HCT116 (cell line): ENCODE measurements around the gene CREBRF. TPM values are rescaled to one million over a fixed set of nuclear protein-coding genes. Genes with fewer than 3 reads are reported as not detected.

Experiments
- ATAC-seq: fragments of 200-7000 bp; cut with Tn5 transposase; 2 replicates; pipeline ENCODE4 v1.9.1; 2020; ENCODE audit warnings: mild to moderate bottlenecking, moderate library complexity
- BruUV-seq: library from RNA; stranded (reverse); fragments of 400-500 nt; replicated peaks from 2 replicates; lab custom pipeline; 2021; lab: Mats Ljungman, UMichigan
- CTCF ChIA-PET: fragments of 300-600 bp; sonication (Branson Sonifier 250); formaldehyde crosslinking; loops from one replicate; lab custom pipeline; 2021; ENCODE audit warnings: antibody characterized with exemption; lab: Charles Lee
- POLR2A ChIA-PET: fragments of 300-600, 350-600 bp; sonication (Branson Sonifier 250); formaldehyde crosslinking; loops from one replicate; lab custom pipeline; 2021; ENCODE audit warnings: antibody characterized with exemption; lab: Charles Lee
- RAD21 ChIA-PET, 2 experiments: fragments of 300-600 bp; sonication (Branson Sonifier 250); formaldehyde crosslinking; loops; one replicate each; lab custom pipeline; 2023; ENCODE audit warnings: low total read pairs in 2 of 2; ENCODE audit not compliant: uncharacterized antibody in 2 of 2, unreplicated experiment in 2 of 2, low non-redundant PET in 1 of 2; lab: Charles Lee
- DNase-seq: peaks from one replicate; pipeline ENCODE4 v3.0.0-alpha.2; 2010; ENCODE audit warnings: low read depth, low spot score
- H2AFZ ChIP-seq: fragments of 200-600 bp; shearing (Covaris generic), sonication (generic); 2 replicates; pipeline ENCODE4 v1.6.1; 2017; ENCODE audit warnings: low read depth, mixed run types, mixed read lengths, antibody characterized with exemption, low read length; ENCODE audit not compliant: poor library complexity, severe bottlenecking
- H3K27ac ChIP-seq: 2 replicates; pipeline ENCODE4 v1.5.1; 2012; ENCODE audit warnings: low read depth, low read length
- H3K27me3 ChIP-seq: fragments of 200-600 bp; sonication (generic); 2 replicates; pipeline ENCODE4 v1.6.1; 2016; ENCODE audit warnings: mixed run types, low read length, mixed read lengths; ENCODE audit not compliant: insufficient read depth
- H3K36me3 ChIP-seq, 2 experiments: fragments of 200-500 bp in 1 of 2; fragments of 200-600 bp in 1 of 2; sonication (Bioruptor generic) in 1 of 2; sonication (generic) in 1 of 2; 2 replicates each; pipeline versions ENCODE4 v1.5.1 to v1.6.1; 2014 to 2016; ENCODE audit warnings: low read length in 2 of 2, inconsistent platforms in 1 of 2, mixed read lengths in 1 of 2, mixed run types in 1 of 2; ENCODE audit not compliant: insufficient read depth in 2 of 2, control insufficient read depth in 1 of 2
- H3K4me1 ChIP-seq, 2 experiments: fragments of 200-600 bp in 1 of 2; sonication (generic) in 1 of 2; 2 replicates each; pipeline versions ENCODE4 v1.5.1 to v1.6.1; 2012 to 2017; ENCODE audit warnings: low read length in 2 of 2, inconsistent platforms in 1 of 2, mild to moderate bottlenecking in 1 of 2, mixed read lengths in 1 of 2, mixed run types in 1 of 2, moderate library complexity in 1 of 2; ENCODE audit not compliant: insufficient read depth in 2 of 2, control insufficient read depth in 1 of 2
- H3K4me2 ChIP-seq: fragments of 200-600 bp; sonication (generic); 2 replicates; pipeline ENCODE4 v1.6.1; 2017; ENCODE audit warnings: mixed run types, low read length, mixed read lengths
- H3K4me3 ChIP-seq, 2 experiments: fragments of 200-600 bp in 1 of 2; sonication (generic) in 1 of 2; replicated peaks in 1 of 2; 2 replicates each; pipeline ENCODE4 v1.5.1; 2011 to 2016; ENCODE audit warnings: low read length in 2 of 2, control low read depth in 1 of 2, low read depth in 1 of 2, mild to moderate bottlenecking in 1 of 2, mixed read lengths in 1 of 2, mixed run types in 1 of 2
- H3K79me2 ChIP-seq: fragments of 200-600 bp; sonication (generic); 2 replicates; pipeline ENCODE4 v1.6.1; 2017; ENCODE audit warnings: mild to moderate bottlenecking, mixed run types, low read length, moderate library complexity, mixed read lengths; ENCODE audit not compliant: insufficient read depth
- H3K9ac ChIP-seq: fragments of 200-600 bp; sonication (generic); 2 replicates; pipeline ENCODE4 v1.6.1; 2016; ENCODE audit warnings: low read length, mixed read lengths
- H3K9me2 ChIP-seq: fragments of 200-600 bp; sonication (generic), shearing (Covaris generic); 2 replicates; pipeline ENCODE4 v1.6.1; 2017; ENCODE audit warnings: mixed run types, mild to moderate bottlenecking, moderate library complexity; ENCODE audit not compliant: insufficient read depth
- H3K9me3 ChIP-seq, 2 experiments: fragments of 200-500 bp in 1 of 2; fragments of 200-600 bp in 1 of 2; sonication (Bioruptor generic) in 1 of 2; sonication (generic) in 1 of 2; 2 replicates each; pipeline ENCODE4 v1.6.1; 2014 to 2017; ENCODE audit warnings: low read length in 2 of 2, mixed read lengths in 2 of 2, inconsistent platforms in 1 of 2, low read depth in 1 of 2, mild to moderate bottlenecking in 1 of 2, mixed run types in 1 of 2, moderate library complexity in 1 of 2; ENCODE audit not compliant: control insufficient read depth in 1 of 2, insufficient read depth in 1 of 2
- H4K20me1 ChIP-seq: fragments of 200-600 bp; sonication (generic), shearing (Covaris generic); 2 replicates; pipeline ENCODE4 v1.6.1; 2017; ENCODE audit warnings: mixed run types, mild to moderate bottlenecking, moderate library complexity; ENCODE audit not compliant: insufficient read depth
- CEBPB ChIP-seq: IDR thresholded peaks from 2 replicates; pipeline ENCODE4 v1.6.1; 2012; ENCODE audit warnings: low read depth
- CTCF ChIP-seq, 3 experiments: fragments of 200-600 bp in 1 of 3; sonication (generic) in 1 of 3; IDR thresholded peaks in 2 of 3; conservative IDR thresholded peaks in 1 of 3; 2 replicates each; pipeline ENCODE4 v1.5.1; 2012 to 2017; ENCODE audit warnings: low read depth in 2 of 3, low read length in 2 of 3, antibody characterized with exemption in 1 of 3, borderline replicate concordance in 1 of 3, control low read depth in 1 of 3, mild to moderate bottlenecking in 1 of 3, mixed read lengths in 1 of 3, mixed run types in 1 of 3, moderate library complexity in 1 of 3; ENCODE audit not compliant: insufficient read depth in 1 of 3
- EZH2 ChIP-seq: fragments of 200-600 bp; sonication (generic); IDR thresholded peaks from 2 replicates; pipeline ENCODE4 v1.6.1; 2017; ENCODE audit warnings: antibody characterized with exemption, mixed run types
- EZH2phosphoT487 ChIP-seq: fragments of 200-600 bp; IDR thresholded peaks from 2 replicates; pipeline ENCODE4 v1.6.1; 2018; ENCODE audit warnings: antibody characterized with exemption, borderline replicate concordance
- FOSL1 ChIP-seq: IDR thresholded peaks from 2 replicates; pipeline ENCODE4 v1.6.1; 2012; ENCODE audit warnings: low read depth
- JUND ChIP-seq: IDR thresholded peaks from 2 replicates; pipeline ENCODE4 v1.6.1; 2012
- POLR2A ChIP-seq: IDR thresholded peaks from 2 replicates; pipeline ENCODE4 v1.7.0; 2011; ENCODE audit warnings: borderline replicate concordance; ENCODE audit not compliant: insufficient read depth, insufficient read length; ENCODE audit errors: extremely low read depth
- RAD21 ChIP-seq: IDR thresholded peaks from 2 replicates; pipeline ENCODE4 v1.6.1; 2012; ENCODE audit warnings: low read depth, mild to moderate bottlenecking
- TCF7L2 ChIP-seq: IDR thresholded peaks from 2 replicates; pipeline ENCODE4 v1.7.0; 2011; ENCODE audit warnings: borderline replicate concordance, inconsistent platforms; ENCODE audit not compliant: insufficient read depth, insufficient read length; ENCODE audit errors: extremely low read depth
- YY1 ChIP-seq: IDR thresholded peaks from 2 replicates; pipeline ENCODE4 v1.6.1; 2011; ENCODE audit warnings: low read length, low read depth, moderate library complexity, mild to moderate bottlenecking; ENCODE audit not compliant: insufficient replicate concordance; ENCODE audit errors: extremely low read depth
- ZFX ChIP-seq: fragments of 450-650 bp; IDR thresholded peaks from 2 replicates; pipeline ENCODE4 v1.6.1; 2017
- intact Hi-C: fragments of 100-400 bp; cut with micrococcal nuclease; formaldehyde crosslinking; loops from 2 replicates; pipeline ENCODE4 v1.10.0; 2022
- total RNA-seq: library from RNA; stranded (reverse); gene quantifications from one replicate; pipeline ENCODE4 v1.2.1, GENCODE V29; 2021; ENCODE audit not compliant: unreplicated experiment

CREBRF gene
- total RNA-seq, 1 experiment from 2014 or later: 7.7 TPM

- CTCF ChIA-PET: no interaction called here
- RAD21 ChIA-PET: no interaction called here
- Histone ChIP-seq H3K9me2 (no peaks in the 10 kb centered on the region), H3K27ac (no peak overlapping the region)
- POLR2A ChIA-PET: no interaction called here
- TF ChIP-seq TCF7L2: no peak
- no peak for TF ChIP-seq CTCF (IDR thresholded peaks at IDR 0.05 in 2 of 3, conservative IDR thresholded peaks at IDR 0.05 in 1 of 3; ENCODE audit: borderline replicate concordance in 1 of 3, insufficient read depth in 1 of 3, low read depth in 2 of 3, low read length in 2 of 3)
- no peak for TF ChIP-seq ZFX
- no peak for TF ChIP-seq RAD21
- TF ChIP-seq EZH2phosphoT487: no peak
- TF ChIP-seq FOSL1: no peak
- no peak for TF ChIP-seq EZH2
- TF ChIP-seq CEBPB: no peak
- TF ChIP-seq JUND: no peak
- no peak for TF ChIP-seq YY1
- no peak for TF ChIP-seq POLR2A
- TF ChIP-seq, all 23 proteins: peak for 0
- Histone ChIP-seq H3K27me3 (no peaks in the 10 kb centered on the region), H4K20me1 (no peaks in the 10 kb centered on the region), H3K36me3 (no peaks in the 10 kb centered on the region), H3K4me3 (no peak overlapping the region), H3K9ac (no peak overlapping the region), H3K4me1 (peaks cover 41 to 49% of the 10 kb centered on the region in 2 experiments), H2AFZ (no peak overlapping the region), H3K9me3 (no peaks in the 10 kb centered on the region), H3K4me2 (no peak overlapping the region), H3K79me2 (peaks cover 73% of the 10 kb centered on the region)
- no TSS peak for BruUV-seq
- no peak for DNase-seq
- intact Hi-C loops: no loop called here
- ATAC-seq: no peak
Measured at GRCh38 chr5:173011566-173011965, 44.6 kb upstream of the CREBRF start.
